GM19035 (cell line): ENCODE data around the gene RGS1.

ENCODE experiments used
- ATAC-seq: cut with Tn5 transposase; IDR thresholded peaks from one replicate; pipeline ENCODE4 v1.9.1; 2021; ENCODE audit not compliant: unreplicated experiment

Gene RGS1

DNA sequence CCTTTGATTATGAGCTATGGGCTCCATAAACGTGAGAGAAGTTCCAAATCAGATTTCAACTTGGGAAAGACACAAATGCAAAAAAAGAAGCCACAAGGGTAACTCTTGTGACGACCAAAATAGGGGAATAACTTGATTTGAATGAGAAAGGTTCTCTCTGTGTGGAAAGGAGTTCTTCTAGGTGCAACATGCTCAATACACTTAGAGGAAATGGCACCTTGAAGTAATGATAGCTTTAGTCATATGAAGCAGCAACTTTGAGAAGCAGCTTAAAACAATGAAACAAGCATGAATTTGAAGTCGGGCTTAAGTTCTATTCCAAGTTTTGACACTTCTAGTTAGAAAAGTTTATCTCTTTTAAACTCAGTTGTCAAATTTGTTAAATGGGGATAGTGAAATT is 21.8 kb upstream of the RGS1 start:
- ATAC-seq: no peak

- no peak for ATAC-seq
Measured at GRCh38 chr1:192554904-192555303, 20.7 kb upstream of the RGS1 start.

DNA sequence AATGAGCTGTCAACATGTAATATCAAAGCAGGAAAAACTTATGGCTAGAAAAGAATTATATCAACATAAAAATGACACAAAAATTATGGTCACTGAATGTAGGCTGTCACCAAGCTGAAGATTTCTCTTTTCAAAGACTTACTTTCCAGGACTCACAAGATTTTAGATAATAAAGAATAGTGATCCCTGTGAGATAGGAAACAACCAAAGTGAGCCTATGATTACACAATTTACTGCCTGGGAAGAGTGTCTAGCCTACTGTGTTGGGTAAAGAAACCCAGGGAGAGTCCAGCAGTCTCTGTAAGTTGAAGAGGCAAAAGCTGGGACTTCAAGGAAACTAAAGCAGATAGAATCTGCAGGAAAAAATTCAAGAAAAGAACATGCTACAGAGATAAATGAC is 20.2 kb upstream of the RGS1 start:
- no peak for ATAC-seq

DNA sequence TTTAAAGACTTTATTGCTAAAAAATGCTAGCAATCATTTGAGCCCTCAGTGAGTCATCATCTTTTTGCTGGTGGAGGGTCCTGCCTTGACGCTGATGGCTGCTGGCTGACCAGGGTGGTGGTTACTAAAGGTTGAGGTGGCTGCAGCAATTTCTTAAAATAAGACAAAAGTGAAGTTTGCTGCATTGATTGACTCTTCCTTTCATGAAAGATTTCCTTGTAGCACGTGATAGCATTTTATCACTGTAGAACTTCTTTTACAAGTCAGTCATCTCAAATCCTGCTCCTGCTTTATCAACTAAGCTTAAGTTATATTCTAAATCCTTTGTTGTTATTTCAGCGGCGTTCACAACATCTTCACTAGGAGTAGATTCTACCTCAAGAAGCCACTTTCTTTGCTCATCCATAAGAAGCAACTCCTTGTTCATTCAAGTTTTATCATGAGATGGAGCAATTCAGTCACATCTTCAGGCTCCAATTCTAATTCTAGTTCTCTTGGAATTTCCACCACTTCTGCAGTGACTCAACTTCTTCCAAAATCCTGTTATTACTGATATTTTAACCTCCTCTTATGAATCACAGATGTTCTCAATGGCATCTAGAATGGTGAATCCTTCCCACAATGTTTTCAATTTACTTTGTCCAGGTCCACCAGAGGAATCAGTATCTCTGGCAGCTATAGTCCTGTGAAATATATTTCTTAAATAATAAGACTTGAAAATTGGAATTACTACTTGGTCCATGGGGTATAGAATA is 17.6 kb upstream of the RGS1 start:
- no peak for ATAC-seq

- ATAC-seq: peak; percentile 77
Measured at GRCh38 chr1:192559115-192560006, 16.2 kb upstream of the RGS1 start.

- ATAC-seq: no peak
Measured at GRCh38 chr1:192561301-192561700, 14.3 kb upstream of the RGS1 start.

- no peak for ATAC-seq
Measured at GRCh38 chr1:192563129-192563528, 12.4 kb upstream of the RGS1 start.

- no peak for ATAC-seq
Measured at GRCh38 chr1:192564099-192564498, 11.5 kb upstream of the RGS1 start.

GRCh38 chr1:192565946-192566345 is 9.6 kb upstream of the RGS1 start:
- ATAC-seq: no peak

DNA sequence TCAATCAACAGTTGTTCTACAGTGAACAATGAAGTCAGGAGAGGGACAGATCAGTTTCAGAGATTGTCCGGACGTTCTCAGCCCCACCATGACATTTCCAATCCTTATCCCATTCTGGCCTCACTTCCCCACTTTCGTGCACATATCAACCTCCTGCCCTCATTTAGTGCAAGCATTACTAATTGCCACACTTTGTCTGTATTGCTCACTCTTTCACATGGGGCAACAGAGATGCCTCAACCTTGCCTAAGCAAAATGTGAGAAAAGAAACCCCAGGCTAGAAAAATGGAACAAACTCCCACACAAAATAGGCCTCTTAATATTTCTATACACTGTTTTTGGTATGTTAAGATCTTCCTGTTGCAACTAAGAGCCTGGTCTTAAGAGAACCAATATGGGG is 8.9 kb upstream of the RGS1 start:
- ATAC-seq: no peak

DNA sequence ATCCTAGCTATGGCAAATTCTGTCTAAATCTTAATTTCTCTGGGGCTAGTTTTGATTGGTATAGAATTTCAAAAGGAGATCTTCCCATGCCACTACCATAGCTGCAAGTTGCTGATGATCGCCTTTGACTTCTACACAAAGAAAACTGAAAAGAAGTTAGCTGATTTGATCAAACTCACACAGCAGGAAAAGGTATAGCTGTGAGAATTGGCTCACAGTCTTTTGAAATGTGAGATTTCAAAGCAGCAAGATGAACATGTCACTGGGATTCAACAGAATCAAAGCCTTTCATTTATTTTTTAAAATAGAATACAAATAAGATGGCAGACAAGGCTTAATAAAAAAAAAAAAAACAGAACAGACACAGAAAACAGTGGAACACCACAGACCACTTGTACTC is 7.5 kb upstream of the RGS1 start:
- ATAC-seq: no peak

- ATAC-seq: no peak
Measured at GRCh38 chr1:192571668-192572067, 3.9 kb upstream of the RGS1 start.

DNA sequence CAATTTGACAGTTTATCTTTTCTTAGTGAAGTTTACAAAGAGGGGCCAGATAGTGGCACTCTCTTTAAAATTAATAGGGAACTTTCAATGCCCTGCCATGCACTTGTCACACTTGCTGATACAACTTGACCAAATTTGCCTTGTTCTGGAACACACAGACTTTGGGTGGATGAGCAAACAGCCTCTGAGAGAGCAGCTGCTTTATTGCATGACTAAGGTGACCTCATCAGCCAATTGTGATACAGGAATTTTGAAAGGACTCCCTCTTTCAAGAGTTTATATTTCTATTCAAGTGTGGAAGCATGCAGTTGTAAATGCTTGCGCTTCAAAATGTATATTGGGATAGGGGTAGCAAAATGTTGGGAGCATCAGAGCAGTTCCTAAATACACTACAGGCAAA is 2.1 kb upstream of the RGS1 start:
- ATAC-seq: no peak

DNA sequence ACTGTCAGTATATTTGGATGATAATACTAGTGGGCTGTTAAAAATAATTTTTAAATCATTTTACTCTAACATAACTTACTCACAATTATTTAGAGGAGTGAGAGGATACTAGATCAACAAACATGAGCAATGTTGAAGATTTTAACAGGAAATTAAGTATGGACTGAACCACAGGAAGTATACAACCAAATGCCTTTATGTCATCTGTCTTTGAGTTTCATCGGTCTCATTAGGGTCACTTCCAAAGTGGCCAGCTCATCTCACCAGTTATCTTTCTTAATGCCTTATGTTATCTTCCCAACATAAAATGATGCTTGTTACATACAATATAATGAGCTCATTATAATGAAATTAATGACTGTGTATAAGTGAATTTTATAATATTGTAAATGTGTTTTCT is 1.5 kb upstream of the RGS1 start:
- ATAC-seq: no peak

GRCh38 chr1:192576190-192577144 is 894 bp downstream of the RGS1 start:
- ATAC-seq: no peak

GRCh38 chr1:192577145-192578140 is 1.9 kb downstream of the RGS1 start:
- ATAC-seq: no peak

- ATAC-seq: no peak
Measured at GRCh38 chr1:192578144-192578909, 2.8 kb downstream of the RGS1 start.

GRCh38 chr1:192579010-192579738 is 3.6 kb downstream of the RGS1 start:
- ATAC-seq: no peak
